HEK293T (cell line): Measurements from ENCODE around the gene SPOCD1.

Experiments used
- CTCF ChIA-PET: fragments of 350-600 bp; formaldehyde crosslinking; extraction: SDS; loops from one replicate; lab custom pipeline; 2021; ENCODE audit warnings: antibody characterized with exemption, inconsistent platforms; lab: Yijun Ruan, JAX
- POLR2A ChIA-PET: fragments of 350-600 bp; formaldehyde crosslinking; extraction: SDS; loops from one replicate; lab custom pipeline; 2020; ENCODE audit warnings: antibody characterized with exemption, inconsistent platforms; lab: Yijun Ruan, JAX
- DNase-seq: peaks from one replicate; pipeline ENCODE4 v3.0.0; 2012; ENCODE audit warnings: mixed read lengths; ENCODE audit errors: extremely low spot score
- ARNT ChIP-seq: fragments of 450-650 bp; IDR thresholded peaks from 2 replicates; pipeline ENCODE4 v1.6.1; 2017; ENCODE audit warnings: mild to moderate bottlenecking
- BHLHE40 ChIP-seq: fragments of 450-650 bp; IDR thresholded peaks from 2 replicates; pipeline ENCODE4 v1.6.1; 2016; ENCODE audit warnings: mild to moderate bottlenecking, moderate library complexity, borderline replicate concordance
- CTBP1 ChIP-seq: fragments of 450-650 bp; IDR thresholded peaks from 2 replicates; pipeline ENCODE4 v1.6.1; 2016; ENCODE audit warnings: borderline replicate concordance
- ELF4 ChIP-seq: fragments of 450-650 bp; IDR thresholded peaks from 2 replicates; pipeline ENCODE4 v1.6.1; 2017; ENCODE audit warnings: antibody characterized with exemption
- FOXA1 ChIP-seq: fragments of 450-650 bp; IDR thresholded peaks from 2 replicates; pipeline ENCODE4 v1.6.1; 2016; ENCODE audit warnings: mild to moderate bottlenecking
- FOXK2 ChIP-seq: fragments of 450-650 bp; IDR thresholded peaks from 2 replicates; pipeline ENCODE4 v1.6.1; 2016; ENCODE audit warnings: mild to moderate bottlenecking
- FOXM1 ChIP-seq: fragments of 450-650 bp; IDR thresholded peaks from 2 replicates; pipeline ENCODE4 v1.6.1; 2017; ENCODE audit warnings: mild to moderate bottlenecking, borderline replicate concordance
- HDGF ChIP-seq: fragments of 450-650 bp; IDR thresholded peaks from 2 replicates; pipeline ENCODE4 v1.6.1; 2017; ENCODE audit warnings: antibody characterized with exemption, borderline replicate concordance
- L3MBTL2 ChIP-seq: fragments of 450-650 bp; conservative IDR thresholded peaks from 2 replicates; pipeline ENCODE4 v1.6.1; 2016; ENCODE audit warnings: mild to moderate bottlenecking
- LEF1 ChIP-seq: fragments of 450-650 bp; IDR thresholded peaks from 2 replicates; pipeline ENCODE4 v1.6.1; 2017; ENCODE audit warnings: mild to moderate bottlenecking, borderline replicate concordance
- NFRKB ChIP-seq: fragments of 450-650 bp; IDR thresholded peaks from 2 replicates; pipeline ENCODE4 v1.6.1; 2016; ENCODE audit warnings: mild to moderate bottlenecking, moderate library complexity
- SP1 ChIP-seq: fragments of 450-650 bp; IDR thresholded peaks from 2 replicates; pipeline ENCODE4 v1.6.1; 2017
- SUZ12 ChIP-seq: fragments of 450-650 bp; IDR thresholded peaks from 2 replicates; pipeline ENCODE4 v1.6.1; 2016; ENCODE audit warnings: mild to moderate bottlenecking
- TARDBP ChIP-seq: fragments of 450-650 bp; IDR thresholded peaks from 2 replicates; pipeline ENCODE4 v1.6.1; 2016
- ZNF384 ChIP-seq: fragments of 450-650 bp; IDR thresholded peaks from 2 replicates; pipeline ENCODE4 v1.6.1; 2016
- TF ChIP-seq, protein P1 (sequence below): fragments of 450-650 bp; IDR thresholded peaks from 2 replicates; pipeline ENCODE4 v1.6.1; 2016

The SPOCD1 gene

DNA sequence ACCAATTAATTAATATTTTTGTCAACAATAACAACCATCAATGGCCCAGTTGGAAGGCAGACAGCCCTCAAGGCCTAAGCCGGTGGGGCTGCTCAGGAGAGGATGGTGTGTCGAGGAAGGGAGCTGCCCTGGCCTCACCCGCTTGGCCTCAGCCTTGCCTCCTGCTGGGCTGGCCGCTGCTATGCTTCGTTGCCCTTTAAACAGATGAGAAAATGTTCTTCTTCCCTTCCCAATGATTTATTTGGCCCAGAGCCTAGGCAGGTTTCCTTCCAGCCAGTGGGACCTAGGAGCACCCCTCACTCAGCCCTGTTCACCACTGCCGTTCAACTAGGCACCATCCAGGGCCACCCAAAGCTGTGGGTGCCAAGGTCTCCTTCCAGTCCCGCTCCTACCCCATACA, 48.6 kb downstream of the SPOCD1 start:
- ChIA-PET CTCF (interaction anchor here (1.3 kb wide), 1 partner anchor 197 kb away, joined by 3 read pairs; no protein-coding TSS in a partner anchor), POLR2A (no interaction called here)
- DNase-seq: no peak

DNA sequence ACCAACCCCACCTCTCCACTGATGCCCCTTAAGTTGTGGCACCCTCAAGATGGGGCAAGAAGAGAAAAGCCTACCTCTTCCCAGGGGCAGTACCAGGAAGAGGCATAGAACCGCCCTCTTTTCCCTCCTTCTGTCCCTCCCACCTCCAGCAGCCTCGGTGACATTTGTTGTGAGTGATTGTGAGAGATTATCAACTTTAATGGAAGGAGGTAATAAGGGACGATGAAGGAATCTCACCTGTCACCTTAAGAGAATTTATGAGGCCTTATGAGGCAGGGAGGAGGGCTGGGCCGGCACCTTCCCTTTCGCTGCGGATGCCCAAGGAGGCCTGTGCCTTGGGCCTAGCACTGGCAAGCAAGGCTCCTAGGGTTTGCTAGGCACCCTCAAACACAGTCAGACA, 50.3 kb downstream of the SPOCD1 start:
- CTCF ChIA-PET: interaction anchor here (3.2 kb wide), 1 partner anchor 24 kb away, joined by 17 read pairs; no protein-coding TSS in a partner anchor
- DNase-seq: no peak
- TF ChIP-seq FOXM1 (no peak), NFRKB (no peak), TARDBP (no peak), FOXK2 (no peak), LEF1 (no peak), ZNF384 (no peak)
- TF ChIP-seq, protein P1, sequence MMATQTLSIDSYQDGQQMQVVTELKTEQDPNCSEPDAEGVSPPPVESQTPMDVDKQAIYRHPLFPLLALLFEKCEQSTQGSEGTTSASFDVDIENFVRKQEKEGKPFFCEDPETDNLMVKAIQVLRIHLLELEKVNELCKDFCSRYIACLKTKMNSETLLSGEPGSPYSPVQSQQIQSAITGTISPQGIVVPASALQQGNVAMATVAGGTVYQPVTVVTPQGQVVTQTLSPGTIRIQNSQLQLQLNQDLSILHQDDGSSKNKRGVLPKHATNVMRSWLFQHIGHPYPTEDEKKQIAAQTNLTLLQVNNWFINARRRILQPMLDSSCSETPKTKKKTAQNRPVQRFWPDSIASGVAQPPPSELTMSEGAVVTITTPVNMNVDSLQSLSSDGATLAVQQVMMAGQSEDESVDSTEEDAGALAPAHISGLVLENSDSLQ: peak; percentile 74
- POLR2A ChIA-PET: no interaction called here

More for the DNA sequence above, 48.6 kb downstream of the SPOCD1 start:
- TF ChIP-seq CTBP1 (no peak), ELF4 (no peak), SP1 (no peak), BHLHE40 (no peak), L3MBTL2 (no peak), FOXA1 (no peak), SUZ12 (no peak), NFRKB (no peak), ARNT (no peak), LEF1 (no peak)

DNA sequence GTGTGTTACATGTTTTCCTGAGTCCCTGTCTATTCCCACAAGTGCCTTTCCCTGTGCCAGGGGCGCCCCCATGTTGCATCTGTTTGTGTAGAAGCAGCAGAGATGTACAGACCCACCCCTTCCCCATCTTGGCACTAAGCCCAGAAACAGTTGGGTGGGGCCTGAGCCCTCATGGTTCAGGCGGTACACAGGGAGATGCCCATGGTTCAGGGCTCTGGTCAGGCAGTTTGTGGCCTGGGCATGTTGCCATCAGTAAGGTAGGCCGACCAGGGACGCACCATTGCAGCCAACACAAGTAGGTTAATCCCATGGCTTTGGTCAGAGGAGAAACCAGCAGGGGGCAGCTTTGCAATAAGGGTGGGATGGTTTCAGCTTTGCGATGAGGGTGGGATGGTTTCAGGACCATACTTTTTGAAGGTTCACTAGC, 50.8 kb downstream of the SPOCD1 start:
- ChIA-PET CTCF (interaction anchor here (3.2 kb wide), 1 partner anchor 24 kb away, joined by 17 read pairs; no protein-coding TSS in a partner anchor), POLR2A (no interaction called here)
- TF ChIP-seq LEF1 (no peak), SUZ12 (no peak)
- DNase-seq: peak; percentile 52

DNA sequence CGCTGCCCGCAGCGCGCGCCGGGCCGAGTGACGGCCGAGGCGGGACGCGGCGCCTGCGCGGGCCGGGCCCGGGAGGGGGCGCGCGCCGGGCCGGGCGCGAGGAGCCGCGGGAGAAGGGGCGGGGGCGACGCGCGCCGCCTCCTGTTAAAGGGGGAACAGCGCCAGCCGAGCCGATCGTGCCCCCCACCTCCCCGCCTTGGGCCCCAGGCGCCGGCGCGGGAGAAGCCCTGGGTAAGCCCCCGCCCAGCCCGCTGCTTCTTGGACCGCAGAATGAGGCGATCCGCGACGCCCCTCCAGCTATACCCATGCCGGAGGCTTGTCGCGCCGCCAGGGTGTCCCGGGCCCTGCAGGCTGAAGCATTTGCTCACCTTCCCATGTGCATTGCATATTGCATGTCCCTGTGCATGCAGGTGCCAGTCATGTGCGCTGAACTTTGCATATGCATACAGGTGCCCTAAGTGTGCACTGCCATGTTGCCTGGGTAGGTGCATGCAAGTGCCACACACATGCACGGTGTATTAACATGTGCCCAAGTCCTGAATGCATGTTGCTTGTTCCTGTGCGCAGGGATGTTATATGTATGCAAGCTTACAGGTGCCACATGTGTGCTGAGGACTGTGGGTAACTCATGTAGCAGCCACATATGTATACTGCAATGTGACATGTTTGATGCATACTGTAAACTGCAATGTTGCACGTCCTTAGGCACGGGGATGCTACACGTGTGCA, 51.3 kb downstream of the SPOCD1 start, which contains the start of gene ADGRB2:
Gene ADGRB2 (minus strand): TSS at position 29 of the 729 bp plus-strand sequence. CDS start 7,119 bp downstream, outside the sequence.
- peak; percentile 83 for DNase-seq
- POLR2A ChIA-PET: no interaction called here
- CTCF ChIA-PET: interaction anchor here (0.8 to 3.2 kb wide), 2 partner anchors 25 to 26 kb away, joined by 3 to 17 read pairs; no protein-coding TSS in a partner anchor
- TF ChIP-seq SUZ12 (no peak), ZNF384 (no peak), FOXM1 (no peak), ELF4 (no peak), LEF1 (no peak), TARDBP (no peak), CTBP1 (no peak), NFRKB (no peak), ARNT (no peak), FOXA1 (no peak), L3MBTL2 (peak; percentile 49; the same call in 1 of the 2 replicates), BHLHE40 (no peak), FOXK2 (no peak), SP1 (no peak), HDGF (peak; percentile 91; the same call in 1 of the 2 replicates)
- TF ChIP-seq, protein P1: no peak

DNA sequence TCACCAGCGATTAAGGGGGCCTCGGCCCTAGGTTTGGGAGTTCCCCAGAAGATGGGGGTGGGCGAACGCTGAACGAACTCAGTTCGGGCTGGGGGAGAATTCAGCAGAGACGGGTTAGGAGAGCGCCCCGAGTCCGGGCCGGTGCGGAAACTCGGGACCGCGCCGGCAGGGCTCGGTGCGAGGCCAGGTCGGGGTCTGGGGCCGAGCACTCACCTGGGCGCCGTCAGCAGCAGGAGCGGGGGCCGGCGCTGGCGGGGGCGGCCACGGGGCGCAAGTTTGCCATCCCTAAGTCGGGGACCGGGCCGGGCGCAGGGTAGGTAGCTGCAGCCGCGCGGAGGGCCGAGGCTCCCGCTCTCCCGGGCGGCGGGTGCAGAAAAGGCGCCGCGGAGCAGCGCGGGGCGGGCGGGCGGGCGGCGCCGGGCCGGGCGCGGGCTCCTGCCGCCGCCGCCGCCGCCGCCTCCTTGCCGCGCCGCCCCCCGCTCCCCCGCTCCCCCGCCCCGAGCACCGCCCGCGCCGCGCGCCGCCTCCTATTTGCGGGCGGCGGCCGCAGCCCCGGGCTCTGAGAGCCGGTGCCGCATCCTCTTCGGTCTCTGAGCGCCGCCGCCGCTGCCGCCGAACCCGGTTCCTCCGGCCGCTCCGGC, 52.0 kb downstream of the SPOCD1 start:
- TF ChIP-seq SP1: no peak
- no peak for TF ChIP-seq TARDBP
- TF ChIP-seq FOXA1: no peak
- TF ChIP-seq NFRKB: no peak
- no peak for TF ChIP-seq ARNT
- TF ChIP-seq, protein P1: no peak
- TF ChIP-seq L3MBTL2: no peak
- no peak for TF ChIP-seq ZNF384
- TF ChIP-seq ELF4: no peak
- POLR2A ChIA-PET: no interaction called here
- no peak for DNase-seq
- CTCF ChIA-PET: interaction anchor here (0.6 to 3.2 kb wide), 8 partner anchors 18 to 299 kb away, joined by 3 to 17 read pairs (median 3); no protein-coding TSS in a partner anchor
